Right lobe of liver (tissue), 6 donors: ENCODE results near the gene NABP2. TPM values are rescaled to one million over a fixed set of nuclear protein-coding genes. Genes with fewer than 3 reads are reported as not detected.

Experiments used
- ATAC-seq, 4 donors: fragments of 200-7000 bp; cut with Tn5 transposase; one replicate each; pipeline ENCODE4 v1.9.1; 2020; ENCODE audit warnings: mild to moderate bottlenecking in 4 of 4, moderate library complexity in 4 of 4
- DNase-seq, 3 donors: peaks; one replicate each; pipeline ENCODE4 v3.0.0-alpha.2; 2020
- H3K27ac ChIP-seq, 3 donors: fragments of 200-600 bp; one replicate each; pipeline ENCODE4 v1.8.0; 2022
- H3K27me3 ChIP-seq, 2 donors: fragments of 200-600 bp; one replicate each; pipeline ENCODE4 v1.8.0; 2022
- H3K36me3 ChIP-seq, 4 donors: fragments of 200-600 bp; sonication (generic) in 1 of 4; one replicate each; pipeline versions ENCODE4 v1.5.1 to v1.8.0; 2017 to 2022; ENCODE audit warnings: control low read depth in 1 of 4
- H3K4me1 ChIP-seq, 4 donors: fragments of 200-600 bp; sonication (generic) in 1 of 4; one replicate each; pipeline versions ENCODE4 v1.5.1 to v1.8.0; 2017 to 2022; ENCODE audit warnings: control low read depth in 1 of 4
- H3K4me3 ChIP-seq, 3 donors: fragments of 200-600 bp; one replicate each; pipeline ENCODE4 v1.8.0; 2022
- H3K9me3 ChIP-seq, 4 donors: fragments of 200-600 bp; sonication (generic) in 1 of 4; one replicate each; pipeline versions ENCODE4 v1.5.1 to v1.8.0; 2017 to 2022; ENCODE audit warnings: control low read depth in 1 of 4
- CTCF ChIP-seq, 4 donors: fragments of 200-600 bp in 3 of 4; fragments of 450-650 bp in 1 of 4; IDR thresholded peaks; one replicate each; pipeline versions ENCODE4 v1.5.1 to v1.8.0; 2016 to 2022; ENCODE audit warnings: antibody characterized with exemption in 4 of 4, mild to moderate bottlenecking in 2 of 4
- POLR2A ChIP-seq: fragments of 450-650 bp; IDR thresholded peaks from one replicate; pipeline ENCODE4 v1.6.1; 2017; ENCODE audit warnings: antibody characterized with exemption, mild to moderate bottlenecking
- WGBS: methylation state at CpG from one replicate; pipeline ENCODE4 v1.1.6; 2018; ENCODE audit warnings: low coverage, low lambda C conversion rate; ENCODE audit not compliant: insufficient coverage; ENCODE audit errors: missing lambda C conversion rate; 5-methylcytosine and 5-hydroxymethylcytosine counted together
- intact Hi-C, 2 donors: fragments of 100-400 bp; cut with DNase I; formaldehyde crosslinking; loops; one replicate each; pipeline versions ENCODE4 v1.11.2 to v1.14.1; 2022
- long read RNA-seq: library from polyadenylated mRNA; unstranded; transcript quantifications from one replicate; pipeline ENCODE4 v2.0.0, GENCODE V29; 2019
- total RNA-seq, 6 experiments: library from RNA; depleted of rRNA in 2 of 6; stranded (reverse); fragments of >200 nt in 2 of 6; fragmentation: NEBNext Ultra II Directional in 3 of 6; extraction: Animal tissue kit (Norgen Biotek cat#: 25700) in 3 of 6; gene quantifications; one replicate each; pipeline versions ENCODE4 v1.1.0 to v1.2.4, GENCODE V29; 2016 to 2023
- donor health status: DM: no; HTN: yes; CAD: no.
- donor health status: DM: no; HTN: no; CAD: no.
- donor health status: DM: no; HTN: no; CAD: no.
- donor health status: DM: no; HTN: yes; CAD: no.
- donor health status: DM: no; HTN: yes; CAD: no.

The NABP2 gene
- 10 to 100 TPM; 10.3 to 24.3 (median 14.8) TPM for total RNA-seq
- long read RNA-seq, partial matches to known transcripts = 0 of 4 reads
- long read RNA-seq, other reads (novel, unspliced or antisense) = 1 of 4 reads

- H3K4me3 ChIP-seq = peak within 1 kb of the TSS; percentile 65 to 78 (median 72)
- peak; percentile 98 for DNase-seq
- TF ChIP-seq CTCF (IDR thresholded peaks at IDR 0.05) (peak; percentile 82 to 94 (median 87)), POLR2A (peak; percentile 46)
- H3K27me3 ChIP-seq = no peaks in the 10 kb centered on the region
- H3K27ac ChIP-seq = peak within 1 kb of the TSS; percentile 58 to 97 (median 91)
- no peaks in the 10 kb centered on the region for H3K36me3 ChIP-seq
- no peaks in the 10 kb centered on the region for H3K9me3 ChIP-seq
- peaks cover 0 to 24% (median 7%) of the 10 kb centered on the region in 4 donors for H3K4me1 ChIP-seq
- ATAC-seq = peak; percentile 83 to 91 (median 88)
- intact Hi-C loops = no loop called here
- 0% methylated on average over 17 of the region's 41 CpGs for WGBS
Measured at GRCh38 chr12:56224102-56224701, at the start of gene NABP2. Gene NABP2 (plus strand): TSS chr12:56224342. CDS start chr12:56224857, 515 bp downstream.

GRCh38 chr12:56178347-56178746 lies 45.8 kb upstream of the NABP2 start:
- Histone ChIP-seq H3K9me3 (no peaks in the 10 kb centered on the region), H3K4me3 (no peak overlapping the region), H3K36me3 (peaks cover 0 to 85% (median 37%) of the 10 kb centered on the region in 4 donors), H3K4me1 (no peaks in the 10 kb centered on the region), H3K27me3 (no peaks in the 10 kb centered on the region), H3K27ac (no peak overlapping the region)
- TF ChIP-seq POLR2A (no peak), CTCF (IDR thresholded peaks at IDR 0.05) (no peak)
- DNase-seq (no peak), ATAC-seq (no peak)
- intact Hi-C loops = no loop called here
- 100% methylated on average over 1 of the region's 3 CpGs for WGBS

GRCh38 chr12:56186957-56187356 lies 37.2 kb upstream of the NABP2 start:
- 62% methylated on average over 2 of the region's 2 CpGs for WGBS
- Histone ChIP-seq H3K27ac (no peak overlapping the region), H3K9me3 (no peaks in the 10 kb centered on the region), H3K4me1 (peaks cover 0 to 13% (median 6%) of the 10 kb centered on the region in 4 donors), H3K4me3 (no peak overlapping the region), H3K27me3 (no peaks in the 10 kb centered on the region), H3K36me3 (peaks cover 0 to 42% (median 14%) of the 10 kb centered on the region in 4 donors)
- ATAC-seq = no peak
- intact Hi-C loops = loop anchor here (5.0 kb wide), 2 partner anchors 55 to 60 kb away; partner anchors contain the start of gene ESYT1 (in 1 of the 2)
- TF ChIP-seq POLR2A (no peak), CTCF (IDR thresholded peaks at IDR 0.05) (no peak)
- no peak for DNase-seq

- peak overlapping the region; percentile 57 to 80 (median 80) for H3K4me3 ChIP-seq
- no peak for ATAC-seq
- 21% methylated on average over 9 of the region's 10 CpGs for WGBS
- peaks cover 0 to 13% (median 6%) of the 10 kb centered on the region in 4 donors for H3K4me1 ChIP-seq
- no peak for DNase-seq
- intact Hi-C loops = loop anchor here (5.0 kb wide), 2 partner anchors 56 to 61 kb away; partner anchors contain the start of gene ESYT1 (in 1 of the 2)
- peak overlapping the region; percentile 29 to 63 (median 58) for H3K27ac ChIP-seq
- H3K9me3 ChIP-seq = no peaks in the 10 kb centered on the region
- TF ChIP-seq CTCF (IDR thresholded peaks at IDR 0.05) (no peak), POLR2A (no peak)
- peaks cover 0 to 29% (median 8%) of the 10 kb centered on the region in 4 donors for H3K36me3 ChIP-seq
- no peaks in the 10 kb centered on the region for H3K27me3 ChIP-seq
Measured at GRCh38 chr12:56188131-56188777, 35.9 kb upstream of the NABP2 start.
